Liver (tissue), 9 donors: ENCODE results near the gene PCED1B. TPM values are rescaled to one million over a fixed set of nuclear protein-coding genes. Genes with fewer than 3 reads are reported as not detected.

Experiments used
- DNase-seq: peaks from one replicate; pipeline ENCODE4 v3.0.0-alpha.2; 2017; ENCODE audit warnings: low spot score
- H3K27ac ChIP-seq, 2 donors: one replicate each; pipeline ENCODE4 v1.7.0; 2013; ENCODE audit warnings: inconsistent platforms in 2 of 2, low read length in 2 of 2, control low read depth in 1 of 2, low read depth in 1 of 2, mild to moderate bottlenecking in 1 of 2
- H3K27me3 ChIP-seq, 4 donors: one replicate each; pipeline versions ENCODE4 v1.6.1 to v1.7.0; 2013; ENCODE audit warnings: low read length in 3 of 4, inconsistent platforms in 1 of 4, mild to moderate bottlenecking in 1 of 4, moderate library complexity in 1 of 4; ENCODE audit not compliant: control insufficient read depth in 4 of 4, insufficient read depth in 4 of 4
- H3K36me3 ChIP-seq, 4 donors: one replicate each; pipeline versions ENCODE4 v1.6.1 to v1.7.0; 2013; ENCODE audit warnings: low read length in 3 of 4, mild to moderate bottlenecking in 3 of 4, low read depth in 1 of 4, moderate library complexity in 1 of 4; ENCODE audit not compliant: control insufficient read depth in 4 of 4, insufficient read depth in 3 of 4
- H3K4me1 ChIP-seq, 4 donors: one replicate each; pipeline versions ENCODE4 v1.6.1 to v1.7.0; 2013; ENCODE audit warnings: low read length in 3 of 4, mild to moderate bottlenecking in 3 of 4, moderate library complexity in 1 of 4; ENCODE audit not compliant: control insufficient read depth in 4 of 4, insufficient read depth in 4 of 4
- H3K4me3 ChIP-seq, 3 donors: one replicate each; pipeline versions ENCODE4 v1.6.1 to v1.7.0; 2013; ENCODE audit warnings: low read length in 3 of 3, control low read depth in 1 of 3, low read depth in 1 of 3, mild to moderate bottlenecking in 1 of 3
- H3K9ac ChIP-seq, 2 donors: one replicate each; pipeline ENCODE4 v1.7.0; 2013; ENCODE audit warnings: low read length in 2 of 2, mild to moderate bottlenecking in 2 of 2, moderate library complexity in 2 of 2, control low read depth in 1 of 2, low read depth in 1 of 2
- H3K9me3 ChIP-seq, 4 donors: one replicate each; pipeline versions ENCODE4 v1.6.1 to v1.7.0; 2013; ENCODE audit warnings: low read length in 3 of 4; ENCODE audit not compliant: control insufficient read depth in 4 of 4
- EGR1 ChIP-seq, 2 donors: IDR thresholded peaks; 2 replicates each; pipeline ENCODE4 v1.6.1; 2016 to 2018; ENCODE audit warnings: antibody characterized with exemption in 2 of 2, low read depth in 2 of 2
- FOXA1 ChIP-seq: IDR thresholded peaks from 2 replicates; pipeline ENCODE4 v1.6.1; 2016; ENCODE audit warnings: antibody characterized with exemption
- FOXA2 ChIP-seq: IDR thresholded peaks from 2 replicates; pipeline ENCODE4 v1.6.1; 2016; ENCODE audit warnings: antibody characterized with exemption
- GABPA ChIP-seq, 2 donors: IDR thresholded peaks in 1 of 2; conservative IDR thresholded peaks in 1 of 2; 2 replicates each; pipeline ENCODE4 v1.6.1; 2016; ENCODE audit warnings: antibody characterized with exemption in 2 of 2, mild to moderate bottlenecking in 1 of 2, moderate library complexity in 1 of 2
- HNF4A ChIP-seq, 2 donors: conservative IDR thresholded peaks; 2 replicates each; pipeline ENCODE4 v1.6.1; 2016; ENCODE audit warnings: antibody characterized with exemption in 2 of 2, mild to moderate bottlenecking in 2 of 2
- HNF4G ChIP-seq: IDR thresholded peaks from 2 replicates; pipeline ENCODE4 v1.6.1; 2016; ENCODE audit warnings: antibody characterized with exemption
- JUND ChIP-seq, 2 donors: IDR thresholded peaks; 2 replicates each; pipeline ENCODE4 v1.6.1; 2016; ENCODE audit warnings: antibody characterized with exemption in 2 of 2
- MAX ChIP-seq: IDR thresholded peaks from 2 replicates; pipeline ENCODE4 v1.6.1; 2016; ENCODE audit warnings: antibody characterized with exemption
- NR2F2 ChIP-seq: IDR thresholded peaks from 2 replicates; pipeline ENCODE4 v1.6.1; 2016; ENCODE audit warnings: antibody characterized with exemption
- RAD21 ChIP-seq, 2 donors: IDR thresholded peaks; 2 replicates each; pipeline ENCODE4 v1.6.1; 2016; ENCODE audit warnings: antibody characterized with exemption in 2 of 2, mild to moderate bottlenecking in 2 of 2
- REST ChIP-seq: IDR thresholded peaks from 2 replicates; pipeline ENCODE4 v1.6.1; 2016; ENCODE audit warnings: antibody characterized with exemption, mild to moderate bottlenecking
- RXRA ChIP-seq, 2 donors: IDR thresholded peaks; 2 replicates each; pipeline ENCODE4 v1.6.1; 2017 to 2018; ENCODE audit warnings: antibody characterized with exemption in 2 of 2, mild to moderate bottlenecking in 1 of 2
- SP1 ChIP-seq: IDR thresholded peaks from 2 replicates; pipeline ENCODE4 v1.6.1; 2018; ENCODE audit warnings: antibody characterized with exemption, mild to moderate bottlenecking
- TAF1 ChIP-seq: conservative IDR thresholded peaks from 2 replicates; pipeline ENCODE4 v1.6.1; 2016; ENCODE audit warnings: antibody characterized with exemption, mild to moderate bottlenecking
- YY1 ChIP-seq: IDR thresholded peaks from 2 replicates; pipeline ENCODE4 v1.6.1; 2016; ENCODE audit warnings: antibody characterized with exemption, mild to moderate bottlenecking
- ZBTB33 ChIP-seq: IDR thresholded peaks from 2 replicates; pipeline ENCODE4 v1.6.1; 2016; ENCODE audit warnings: antibody characterized with exemption
- WGBS: extraction: QIAGEN DNeasy Blood & Tissue Kit; methylation state at CpG from one replicate; pipeline ENCODE4 v1.1.7; 2013; 5-methylcytosine and 5-hydroxymethylcytosine counted together
- polyA plus RNA-seq, 2 donors: library from polyadenylated mRNA; stranded (reverse) in 1 of 2; unstranded in 1 of 2; fragments of 200-250 nt in 1 of 2; fragments of >200 nt in 1 of 2; fragmentation: Nextera tagmentation in 1 of 2; extraction: Ambion mirVana in 1 of 2; gene quantifications; one replicate each; pipeline versions ENCODE4 v1.2.1 to v1.2.3, GENCODE V29; 2013 to 2015
- total RNA-seq, 2 donors: library from RNA; depleted of rRNA; stranded (reverse); fragments of >200 nt; gene quantifications; one replicate each; pipeline ENCODE4 v1.2.3, GENCODE V29; 2014
- TF ChIP-seq, protein P1 (sequence below): IDR thresholded peaks from 2 replicates; pipeline ENCODE4 v1.6.1; 2016; ENCODE audit warnings: antibody characterized with exemption
- TF ChIP-seq, protein P2 (sequence below): fragments of 150-350 bp; IDR thresholded peaks from 2 replicates; pipeline ENCODE4 v1.5.1; 2017; ENCODE audit warnings: improper control_type of control experiment, low read depth, low read length; ENCODE audit not compliant: missing input control
- donor health status: healthy.
- donor health status: healthy.
- donor health status: healthy.
- donor health status: healthy.
- donor health status: healthy.

PCED1B gene
- total and polyA plus RNA-seq, 4 donors = 0.51 to 1.8 (median 1.1) TPM

DNA sequence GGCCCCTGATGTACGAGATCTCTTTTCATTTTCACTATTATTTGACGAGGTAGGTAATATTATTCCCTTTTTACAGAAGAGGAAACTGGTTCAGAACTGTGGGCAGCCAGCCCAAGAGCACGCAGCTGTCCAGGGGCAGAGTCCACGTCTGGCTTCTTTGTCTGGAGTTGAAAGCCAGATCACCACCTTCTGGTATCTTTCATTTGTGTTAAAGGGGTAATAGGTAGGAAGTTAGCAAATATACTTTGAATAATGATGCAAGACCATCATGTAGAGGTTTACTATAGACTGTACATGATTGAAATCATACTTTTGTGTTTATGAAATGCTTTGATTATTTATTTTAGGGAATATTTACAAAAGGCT is 144.4 kb downstream of the PCED1B start:
- peak overlapping the region in 1 of 2 donors; percentile 43 for H3K9ac ChIP-seq
- H3K36me3 ChIP-seq = no peaks in the 10 kb centered on the region
- no peak overlapping the region for H3K4me3 ChIP-seq
- WGBS = 5% methylated on average over 4 of the region's 4 CpGs
- peak overlapping the region; percentile 78 to 82 for H3K27ac ChIP-seq
- TF ChIP-seq JUND (IDR thresholded peaks at IDR 0.05) (peak in 1 of 2 donors; percentile 52), GABPA (IDR thresholded peaks at IDR 0.05 in 1 of 2, conservative IDR thresholded peaks at IDR 0.05 in 1 of 2) (no peak), REST (peak; percentile 61), EGR1 (IDR thresholded peaks at IDR 0.05; ENCODE audit: low read depth in 2 of 2) (no peak), YY1 (no peak), ZBTB33 (no peak), MAX (peak; percentile 33), TAF1 (no peak), HNF4G (peak; percentile 83), SP1 (peak; percentile 68), NR2F2 (no peak), RAD21 (IDR thresholded peaks at IDR 0.05) (peak; percentile 41 to 62), FOXA1 (no peak), HNF4A (conservative IDR thresholded peaks at IDR 0.05) (peak; percentile 89 to 91), RXRA (IDR thresholded peaks at IDR 0.05) (peak; percentile 62 to 63), FOXA2 (no peak)
- TF ChIP-seq, protein P1, sequence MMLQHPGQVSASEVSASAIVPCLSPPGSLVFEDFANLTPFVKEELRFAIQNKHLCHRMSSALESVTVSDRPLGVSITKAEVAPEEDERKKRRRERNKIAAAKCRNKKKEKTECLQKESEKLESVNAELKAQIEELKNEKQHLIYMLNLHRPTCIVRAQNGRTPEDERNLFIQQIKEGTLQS = peak; percentile 12
- TF ChIP-seq, protein P2, sequence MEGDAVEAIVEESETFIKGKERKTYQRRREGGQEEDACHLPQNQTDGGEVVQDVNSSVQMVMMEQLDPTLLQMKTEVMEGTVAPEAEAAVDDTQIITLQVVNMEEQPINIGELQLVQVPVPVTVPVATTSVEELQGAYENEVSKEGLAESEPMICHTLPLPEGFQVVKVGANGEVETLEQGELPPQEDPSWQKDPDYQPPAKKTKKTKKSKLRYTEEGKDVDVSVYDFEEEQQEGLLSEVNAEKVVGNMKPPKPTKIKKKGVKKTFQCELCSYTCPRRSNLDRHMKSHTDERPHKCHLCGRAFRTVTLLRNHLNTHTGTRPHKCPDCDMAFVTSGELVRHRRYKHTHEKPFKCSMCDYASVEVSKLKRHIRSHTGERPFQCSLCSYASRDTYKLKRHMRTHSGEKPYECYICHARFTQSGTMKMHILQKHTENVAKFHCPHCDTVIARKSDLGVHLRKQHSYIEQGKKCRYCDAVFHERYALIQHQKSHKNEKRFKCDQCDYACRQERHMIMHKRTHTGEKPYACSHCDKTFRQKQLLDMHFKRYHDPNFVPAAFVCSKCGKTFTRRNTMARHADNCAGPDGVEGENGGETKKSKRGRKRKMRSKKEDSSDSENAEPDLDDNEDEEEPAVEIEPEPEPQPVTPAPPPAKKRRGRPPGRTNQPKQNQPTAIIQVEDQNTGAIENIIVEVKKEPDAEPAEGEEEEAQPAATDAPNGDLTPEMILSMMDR = no peak
- H3K9me3 ChIP-seq = no peaks in the 10 kb centered on the region
- no peaks in the 10 kb centered on the region for H3K27me3 ChIP-seq
- DNase-seq = no peak
- H3K4me1 ChIP-seq = peaks cover 11 to 36% (median 25%) of the 10 kb centered on the region in 4 donors
